GM18508 (cell line): Measurements from ENCODE around the gene SHPK.

Experiments
- ATAC-seq: cut with Tn5 transposase; IDR thresholded peaks from one replicate; pipeline ENCODE4 v1.9.1; 2021; ENCODE audit warnings: moderate number of reproducible peaks; ENCODE audit not compliant: insufficient read depth, unreplicated experiment

SHPK gene

GRCh38 chr17:3663102-3664011, 27.3 kb upstream of the SHPK start:
- ATAC-seq = no peak

GRCh38 chr17:3660311-3660891, 24.4 kb upstream of the SHPK start:
- no peak for ATAC-seq

GRCh38 chr17:3659541-3660111, 23.6 kb upstream of the SHPK start:
- no peak for ATAC-seq

- ATAC-seq = no peak
These were observed 22.9 kb upstream of the SHPK start for GRCh38 chr17:3658784-3659449.

GRCh38 chr17:3657874-3658783, 22.1 kb upstream of the SHPK start:
- no peak for ATAC-seq

GRCh38 chr17:3657588-3657869, 21.5 kb upstream of the SHPK start:
- no peak for ATAC-seq

GRCh38 chr17:3656755-3657587, 20.9 kb upstream of the SHPK start:
- ATAC-seq = no peak

- no peak for ATAC-seq
These were observed 20.3 kb upstream of the SHPK start for GRCh38 chr17:3656353-3656752.

- ATAC-seq = no peak
These were observed 19.7 kb upstream of the SHPK start for GRCh38 chr17:3655766-3656165.

- ATAC-seq = no peak
These were observed 11.9 kb upstream of the SHPK start for GRCh38 chr17:3647769-3648555.

GRCh38 chr17:3647251-3647650, 11.2 kb upstream of the SHPK start:
- no peak for ATAC-seq

GRCh38 chr17:3645310-3645709, 9.3 kb upstream of the SHPK start:
- no peak for ATAC-seq

- no peak for ATAC-seq
These were observed 7.9 kb upstream of the SHPK start for GRCh38 chr17:3643889-3644349.

- no peak for ATAC-seq
These were observed 5.9 kb upstream of the SHPK start for GRCh38 chr17:3641717-3642486.

- no peak for ATAC-seq
These were observed 5.0 kb upstream of the SHPK start for GRCh38 chr17:3641014-3641413.

GRCh38 chr17:3639981-3640596, 4.0 kb upstream of the SHPK start:
- ATAC-seq = no peak

- no peak for ATAC-seq
These were observed 891 bp upstream of the SHPK start for GRCh38 chr17:3636908-3637373.
